SU-DHL-6 (cell line): ENCODE data around the gene CACFD1.

ENCODE experiments used
- H2AFZ ChIP-seq: fragments of 200-600 bp; sonication (generic); 2 replicates; pipeline ENCODE4 v1.6.1; 2014; ENCODE audit warnings: low read depth, mild to moderate bottlenecking, moderate library complexity, mixed read lengths, antibody characterized with exemption, low read length; ENCODE audit not compliant: severe bottlenecking
- H3F3A ChIP-seq: fragments of 200-600 bp; shearing (Covaris generic); 2 replicates; pipeline ENCODE4 v1.6.0; 2016; ENCODE audit warnings: antibody characterized with exemption, mild to moderate bottlenecking; ENCODE audit not compliant: insufficient read depth
- H3K27ac ChIP-seq: fragments of 200-600 bp; sonication (generic); 2 replicates; pipeline ENCODE4 v1.5.1; 2016; ENCODE audit warnings: low read depth, mild to moderate bottlenecking, low read length, moderate library complexity, mixed read lengths
- H3K27me3 ChIP-seq: fragments of 200-600 bp; sonication (generic), shearing (Covaris generic); 2 replicates; pipeline ENCODE4 v1.6.0; 2014; ENCODE audit warnings: mild to moderate bottlenecking, low read length
- H3K36me3 ChIP-seq: fragments of 200-600 bp; sonication (generic); 2 replicates; pipeline ENCODE4 v1.6.1; 2014; ENCODE audit warnings: mild to moderate bottlenecking, low read length, mixed read lengths
- H3K4me2 ChIP-seq: fragments of 300-600, 200-600 bp; shearing (Covaris generic), sonication (generic); 2 replicates; pipeline ENCODE4 v1.6.0; 2014; ENCODE audit warnings: low read length, low read depth, mild to moderate bottlenecking; ENCODE audit not compliant: poor library complexity, severe bottlenecking
- H3K4me3 ChIP-seq: fragments of 200-600 bp; sonication (generic); 2 replicates; pipeline ENCODE4 v1.5.1; 2014; ENCODE audit warnings: antibody characterized with exemption, low read length, mild to moderate bottlenecking, mixed read lengths; ENCODE audit not compliant: insufficient read depth, poor library complexity, severe bottlenecking
- H3K79me2 ChIP-seq: fragments of 200-600 bp; sonication (generic); 2 replicates; pipeline ENCODE4 v1.6.1; 2014; ENCODE audit warnings: mild to moderate bottlenecking, low read length, moderate library complexity; ENCODE audit not compliant: insufficient read depth
- H3K9ac ChIP-seq: fragments of 200-600 bp; sonication (generic); 2 replicates; pipeline ENCODE4 v1.7.0; 2014; ENCODE audit warnings: mild to moderate bottlenecking, low read length
- H3K9me2 ChIP-seq: fragments of 200-600 bp; sonication (generic); replicated peaks from 2 replicates; pipeline ENCODE4 v1.6.1; 2014; ENCODE audit warnings: low read length; ENCODE audit not compliant: insufficient read depth
- H3K9me3 ChIP-seq: fragments of 200-600 bp; sonication (generic); 2 replicates; pipeline ENCODE4 v1.6.1; 2014; ENCODE audit warnings: low read length, mixed read lengths; ENCODE audit not compliant: insufficient read depth
- H4K20me1 ChIP-seq: fragments of 200-600 bp; sonication (generic); 2 replicates; pipeline ENCODE4 v1.6.1; 2014; ENCODE audit warnings: low read depth, mild to moderate bottlenecking, antibody characterized with exemption, low read length, moderate library complexity, mixed read lengths
- EZH2phosphoT487 ChIP-seq: fragments of 200-600 bp; sonication (generic), shearing (Covaris generic); conservative IDR thresholded peaks from 2 replicates; pipeline ENCODE4 v1.6.1; 2018; ENCODE audit warnings: mild to moderate bottlenecking, antibody characterized with exemption, low read length, moderate library complexity, mixed read lengths
- TF ChIP-seq, protein P1 (sequence below): fragments of 200-600 bp; sonication (generic); IDR thresholded peaks from one replicate; pipeline ENCODE4 v1.5.1; 2017; ENCODE audit warnings: antibody characterized with exemption, mild to moderate bottlenecking, low read length, moderate library complexity; ENCODE audit not compliant: insufficient read depth, poor library complexity, severe bottlenecking

Gene CACFD1

GRCh38 chr9:133488686-133489252 is 29.0 kb downstream of the CACFD1 start:
- no peaks in the 10 kb centered on the region for H3K79me2 ChIP-seq
- H3K9me2 ChIP-seq, result no peaks in the 10 kb centered on the region
- H2AFZ ChIP-seq, result no peak overlapping the region
- no peaks in the 10 kb centered on the region for H3K9me3 ChIP-seq
- no peak overlapping the region for H3K27ac ChIP-seq
- no peaks in the 10 kb centered on the region for H3F3A ChIP-seq
- no peaks in the 10 kb centered on the region for H3K27me3 ChIP-seq
- H4K20me1 ChIP-seq, result no peaks in the 10 kb centered on the region
- no peak overlapping the region for H3K9ac ChIP-seq
- TF ChIP-seq, protein P1, sequence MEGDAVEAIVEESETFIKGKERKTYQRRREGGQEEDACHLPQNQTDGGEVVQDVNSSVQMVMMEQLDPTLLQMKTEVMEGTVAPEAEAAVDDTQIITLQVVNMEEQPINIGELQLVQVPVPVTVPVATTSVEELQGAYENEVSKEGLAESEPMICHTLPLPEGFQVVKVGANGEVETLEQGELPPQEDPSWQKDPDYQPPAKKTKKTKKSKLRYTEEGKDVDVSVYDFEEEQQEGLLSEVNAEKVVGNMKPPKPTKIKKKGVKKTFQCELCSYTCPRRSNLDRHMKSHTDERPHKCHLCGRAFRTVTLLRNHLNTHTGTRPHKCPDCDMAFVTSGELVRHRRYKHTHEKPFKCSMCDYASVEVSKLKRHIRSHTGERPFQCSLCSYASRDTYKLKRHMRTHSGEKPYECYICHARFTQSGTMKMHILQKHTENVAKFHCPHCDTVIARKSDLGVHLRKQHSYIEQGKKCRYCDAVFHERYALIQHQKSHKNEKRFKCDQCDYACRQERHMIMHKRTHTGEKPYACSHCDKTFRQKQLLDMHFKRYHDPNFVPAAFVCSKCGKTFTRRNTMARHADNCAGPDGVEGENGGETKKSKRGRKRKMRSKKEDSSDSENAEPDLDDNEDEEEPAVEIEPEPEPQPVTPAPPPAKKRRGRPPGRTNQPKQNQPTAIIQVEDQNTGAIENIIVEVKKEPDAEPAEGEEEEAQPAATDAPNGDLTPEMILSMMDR, result no peak
- no peak for TF ChIP-seq EZH2phosphoT487
- no peaks in the 10 kb centered on the region for H3K36me3 ChIP-seq
- no peak overlapping the region for H3K4me2 ChIP-seq
- no peak overlapping the region for H3K4me3 ChIP-seq

- Histone ChIP-seq H3K9me2 (no peaks in the 10 kb centered on the region), H3K9ac (no peak overlapping the region), H3K9me3 (no peaks in the 10 kb centered on the region), H3K27ac (no peak overlapping the region), H3K4me3 (no peak overlapping the region), H2AFZ (no peak overlapping the region), H3K27me3 (no peaks in the 10 kb centered on the region), H3K36me3 (no peaks in the 10 kb centered on the region), H3K4me2 (no peak overlapping the region), H4K20me1 (no peaks in the 10 kb centered on the region), H3F3A (no peaks in the 10 kb centered on the region), H3K79me2 (no peaks in the 10 kb centered on the region)
- TF ChIP-seq, protein P1, result no peak
- no peak for TF ChIP-seq EZH2phosphoT487
These were observed 29.7 kb downstream of the CACFD1 start for GRCh38 chr9:133489253-133490190.

- Histone ChIP-seq H3K9me2 (no peaks in the 10 kb centered on the region), H3K4me2 (no peak overlapping the region), H3F3A (no peaks in the 10 kb centered on the region), H4K20me1 (no peaks in the 10 kb centered on the region), H3K79me2 (no peaks in the 10 kb centered on the region), H3K27ac (no peak overlapping the region), H2AFZ (no peak overlapping the region), H3K36me3 (no peaks in the 10 kb centered on the region), H3K9ac (no peak overlapping the region), H3K9me3 (no peaks in the 10 kb centered on the region), H3K4me3 (no peak overlapping the region), H3K27me3 (no peaks in the 10 kb centered on the region)
- TF ChIP-seq EZH2phosphoT487, result no peak
- TF ChIP-seq, protein P1, result no peak
These were observed 30.5 kb downstream of the CACFD1 start for GRCh38 chr9:133490201-133490681.
